HepG2 (cell line): ENCODE measurements around the gene CALN1. TPM values are rescaled to one million over a fixed set of nuclear protein-coding genes. Genes with fewer than 3 reads are reported as not detected.

Source experiments
- ATAC-seq: fragments of 200-7000 bp; cut with Tn5 transposase; 3 replicates; pipeline ENCODE4 v1.9.1; 2020; ENCODE audit warnings: mild to moderate bottlenecking, moderate library complexity
- BruUV-seq: library from RNA; stranded (reverse); fragments of 400-500 nt; replicated peaks from 2 replicates; lab custom pipeline; 2021; lab: Mats Ljungman, UMichigan
- CTCF ChIA-PET: fragments of 300-600 bp; formaldehyde crosslinking; extraction: SDS; loops from one replicate; lab custom pipeline; 2021; ENCODE audit warnings: low total read pairs, inconsistent platforms, low intra/inter-chr PET ratio; lab: Yijun Ruan, JAX
- POLR2A ChIA-PET: fragments of 350-600 bp; sonication (Branson Sonifier 250); formaldehyde crosslinking; loops from one replicate; lab custom pipeline; 2020; ENCODE audit warnings: antibody characterized with exemption, inconsistent platforms; lab: Yijun Ruan, JAX
- DNase-seq: peaks from one replicate; pipeline ENCODE4 v3.0.0-alpha.2; 2015; ENCODE audit warnings: low spot score
- FAIRE-seq: peaks from 3 replicates; lab custom pipeline; 2011; peaks lifted over from hg19 to GRCh38; lab: Jason Lieb, UNC
- H2AFZ ChIP-seq: one replicate; pipeline ENCODE4 v1.6.1; 2011; ENCODE audit warnings: low read length, inconsistent platforms
- H3K27ac ChIP-seq: fragments of 300-600 bp; 3 replicates; pipeline ENCODE4 v1.8.0; 2011; ENCODE audit warnings: mixed run types, mild to moderate bottlenecking, mixed read lengths, low read length, inconsistent platforms; ENCODE audit not compliant: insufficient read depth; ENCODE audit errors: extremely low read length
- H3K27me3 ChIP-seq, 2 experiments: fragments of 200-600 bp in 1 of 2; 2 replicates in 1 of 2; 3 replicates in 1 of 2; pipeline versions ENCODE4 v1.6.0 to v1.8.0; 2011; ENCODE audit warnings: low read length in 2 of 2, mild to moderate bottlenecking in 2 of 2, moderate library complexity in 2 of 2, inconsistent platforms in 1 of 2; ENCODE audit not compliant: insufficient read depth in 2 of 2, control insufficient read depth in 1 of 2
- H3K36me3 ChIP-seq, 2 experiments: fragments of 200-600 bp in 1 of 2; replicated peaks in 1 of 2; 2 replicates in 1 of 2; 3 replicates in 1 of 2; pipeline versions ENCODE4 v1.5.1 to v1.8.0; 2011; ENCODE audit warnings: low read length in 2 of 2, inconsistent platforms in 1 of 2; ENCODE audit not compliant: insufficient read depth in 2 of 2, control insufficient read depth in 1 of 2
- H3K4me1 ChIP-seq: 2 replicates; pipeline ENCODE4 v1.5.1; 2012; ENCODE audit warnings: low read length, inconsistent platforms; ENCODE audit not compliant: insufficient read depth
- H3K4me2 ChIP-seq: 2 replicates; pipeline ENCODE4 v1.6.0; 2011; ENCODE audit warnings: low read depth, low read length, inconsistent platforms
- H3K4me3 ChIP-seq, 3 experiments: fragments of 200-600 bp in 1 of 3; sonication (generic), shearing (Covaris generic) in 1 of 3; replicated peaks in 1 of 3; 2 replicates each; pipeline ENCODE4 v1.5.1; 2011 to 2016; ENCODE audit warnings: low read length in 3 of 3, inconsistent platforms in 2 of 3, low read depth in 2 of 3, mild to moderate bottlenecking in 2 of 3, control low read depth in 1 of 3, mixed read lengths in 1 of 3; ENCODE audit not compliant: insufficient read depth in 1 of 3
- H3K79me2 ChIP-seq: one replicate; pipeline ENCODE4 v1.6.1; 2011; ENCODE audit warnings: low read length, inconsistent platforms; ENCODE audit not compliant: insufficient read depth
- H3K9ac ChIP-seq: 2 replicates; pipeline ENCODE4 v1.6.0; 2011; ENCODE audit warnings: mild to moderate bottlenecking, low read depth, low read length, inconsistent platforms; ENCODE audit not compliant: insufficient read depth
- H3K9me3 ChIP-seq: 2 replicates; pipeline ENCODE4 v1.5.1; 2012; ENCODE audit warnings: mild to moderate bottlenecking, low read length
- H4K20me1 ChIP-seq: 2 replicates; pipeline ENCODE4 v1.6.0; 2011; ENCODE audit warnings: inconsistent platforms, mild to moderate bottlenecking, low read length, moderate library complexity; ENCODE audit not compliant: insufficient read depth
- CSRNP1 ChIP-seq: sonication (generic); formaldehyde crosslinking; IDR thresholded peaks from 2 replicates; pipeline ENCODE4 v1.8.1; 2023; ENCODE audit warnings: mild to moderate bottlenecking, missing genetic modification reagents
- ELF4 ChIP-seq: sonication (generic); formaldehyde crosslinking; IDR thresholded peaks from 2 replicates; pipeline ENCODE4 v1.5.0; 2020; ENCODE audit warnings: missing genetic modification reagents, mild to moderate bottlenecking, moderate library complexity, borderline replicate concordance
- GFI1 ChIP-seq: sonication (generic); formaldehyde crosslinking; IDR thresholded peaks from 2 replicates; pipeline ENCODE4 v1.5.0; 2020; ENCODE audit warnings: missing genetic modification reagents, mild to moderate bottlenecking, borderline replicate concordance
- HMGXB4 ChIP-seq, 2 experiments: sonication (generic) in 1 of 2; formaldehyde crosslinking in 1 of 2; IDR thresholded peaks; 2 replicates each; pipeline versions ENCODE4 v1.4.0 to v1.6.1; 2018 to 2020; ENCODE audit warnings: missing genetic modification reagents in 2 of 2, borderline replicate concordance in 1 of 2, low read depth in 1 of 2, mild to moderate bottlenecking in 1 of 2, missing biosample characterization in 1 of 2
- MTA3 ChIP-seq: sonication (generic); formaldehyde crosslinking; IDR thresholded peaks from 2 replicates; pipeline ENCODE4 v1.4.0; 2020; ENCODE audit warnings: missing genetic modification reagents
- TCF7 ChIP-seq: sonication (generic); IDR thresholded peaks from 2 replicates; pipeline ENCODE4 v1.6.1; 2016; ENCODE audit warnings: antibody characterized with exemption, low read depth
- ZBTB43 ChIP-seq: sonication (generic); formaldehyde crosslinking; conservative IDR thresholded peaks from 2 replicates; pipeline ENCODE4 v1.4.0; 2020; ENCODE audit warnings: missing genetic modification reagents
- ZBTB49 ChIP-seq: sonication (generic); formaldehyde crosslinking; IDR thresholded peaks from 2 replicates; pipeline ENCODE4 v1.4.0; 2020; ENCODE audit warnings: missing genetic modification reagents, borderline replicate concordance
- ZNF34 ChIP-seq: sonication (generic); formaldehyde crosslinking; IDR thresholded peaks from 2 replicates; pipeline ENCODE4 v1.4.0; 2020; ENCODE audit warnings: mild to moderate bottlenecking, missing genetic modification reagents, borderline replicate concordance
- WGBS: methylation state at CpG from one replicate; pipeline ENCODE4 v1.1.6; 2017; ENCODE audit warnings: low lambda C conversion rate; 5-methylcytosine and 5-hydroxymethylcytosine counted together
- in situ Hi-C: cut with HindIII; loops from 2 replicates; pipeline ENCODE4 v1.10.0; 2017; ENCODE audit warnings: low pct_unique_long_range_greater_than_20kb; ENCODE audit not compliant: extremely low pct_ligation_motif_present
- intact Hi-C: fragments of 100-400 bp; cut with micrococcal nuclease; formaldehyde crosslinking; loops from one replicate; pipeline ENCODE4 v1.10.0; 2022; ENCODE audit not compliant: unreplicated experiment
- polyA plus RNA-seq, 8 experiments: library from polyadenylated mRNA; depleted of rRNA in 3 of 8; stranded (reverse) in 7 of 8; unstranded in 1 of 8; fragments of >200 nt; fragmentation: Illumina TruSeq in 4 of 8; extraction: Trizol in 4 of 8; gene quantifications; 2 replicates each; pipeline versions ENCODE4 v1.2.1 to v1.2.3, GENCODE V29; 2011 to 2016; ENCODE audit warnings: low read depth in 4 of 8, missing spikeins in 1 of 8, mixed read lengths in 1 of 8; ENCODE audit not compliant: insufficient read depth in 1 of 8
- total RNA-seq, 5 experiments: library from RNA; depleted of rRNA; stranded (reverse); fragments of >200 nt; fragmentation: Illumina TruSeq; extraction: Trizol; gene quantifications; 2 replicates each; pipeline ENCODE4 v1.2.3, GENCODE V29; 2016; ENCODE audit warnings: low read depth in 1 of 5

Gene CALN1
- total and polyA plus RNA-seq, 2 of the 13 experiments (the other 11 are each of a cell fraction or from before 2014, with no cell fraction given) = not detected

GRCh38 chr7:71942115-71942514 is 470.0 kb downstream of the CALN1 start:
- DNase-seq (no peak), ATAC-seq (no peak), FAIRE-seq (no peak)
- Histone ChIP-seq H3K4me1 (no peaks in the 10 kb centered on the region), H3K9me3 (no peaks in the 10 kb centered on the region), H4K20me1 (no peaks in the 10 kb centered on the region), H3K4me2 (no peak overlapping the region), H3K27ac (no peak overlapping the region), H3K9ac (no peak overlapping the region), H2AFZ (no peak overlapping the region), H3K79me2 (no peaks in the 10 kb centered on the region), H3K27me3 (peaks cover 0 to 2% of the 10 kb centered on the region in 2 experiments; a peak in 2 of 5 replicates), H3K36me3 (no peaks in the 10 kb centered on the region), H3K4me3 (no peak overlapping the region)
- ChIA-PET CTCF (no interaction called here), POLR2A (no interaction called here)
- no TSS peak for BruUV-seq
- intact Hi-C loops (no loop called here), in situ Hi-C loops (no loop called here)
- WGBS = 64% methylated on average over 11 of the region's 17 CpGs
- no peak for TF ChIP-seq MTA3 (CRISPR knock-in tag)
- TF ChIP-seq CSRNP1 (CRISPR knock-in tag) = no peak

GRCh38 chr7:71937840-71938371 is 474.2 kb downstream of the CALN1 start:
- H3K4me2 ChIP-seq = no peak overlapping the region
- no peaks in the 10 kb centered on the region for H4K20me1 ChIP-seq
- DNase-seq (no peak), FAIRE-seq (no peak), ATAC-seq (no peak)
- ChIA-PET POLR2A (no interaction called here), CTCF (no interaction called here)
- no peaks in the 10 kb centered on the region for H3K79me2 ChIP-seq
- intact Hi-C loops = no loop called here
- H3K9me3 ChIP-seq = no peaks in the 10 kb centered on the region
- H3K27me3 ChIP-seq = peaks cover 1 to 7% of the 10 kb centered on the region in 2 experiments; a peak in 3 of 5 replicates
- BruUV-seq = no TSS peak
- no peak overlapping the region for H2AFZ ChIP-seq
- 18% methylated on average over 4 of the region's 4 CpGs for WGBS
- H3K27ac ChIP-seq = no peak overlapping the region
- no peak overlapping the region for H3K9ac ChIP-seq
- no peaks in the 10 kb centered on the region for H3K4me1 ChIP-seq
- H3K4me3 ChIP-seq = no peak overlapping the region
- H3K36me3 ChIP-seq = no peaks in the 10 kb centered on the region
- in situ Hi-C loops = no loop called here
- TF ChIP-seq ELF4 (no peak), TCF7 (no peak), ZBTB43 (CRISPR knock-in tag) (no peak), ZBTB49 (CRISPR knock-in tag) (no peak), HMGXB4 (CRISPR knock-in tag; IDR thresholded peaks at IDR 0.05; ENCODE audit: borderline replicate concordance in 1 of 2, low read depth in 1 of 2) (no peak), GFI1 (no peak), ZNF34 (CRISPR knock-in tag) (no peak)
